CD14-positive monocyte (primary cell): ENCODE data around the gene TMEM222. TPM values are rescaled to one million over a fixed set of nuclear protein-coding genes. Genes with fewer than 3 reads are reported as not detected.
A peak's percentile ranks its signal among the peaks of the same experiment; 100 is the strongest.

Source experiments
- DNase-seq, 3 donors: peaks; one replicate each; pipeline ENCODE4 v3.0.0-alpha.2; 2011 to 2022
- H2AFZ ChIP-seq: 2 replicates; pipeline ENCODE4 v1.6.0; 2012; ENCODE audit warnings: mild to moderate bottlenecking, low read depth, low read length, inconsistent platforms; ENCODE audit not compliant: insufficient read depth, poor library complexity, severe bottlenecking
- H3K27ac ChIP-seq, 2 donors: 1 replicate in 1 of 2; 2 replicates in 1 of 2; pipeline ENCODE4 v1.5.1; 2012 to 2013; ENCODE audit warnings: low read length in 2 of 2, control low read depth in 1 of 2, inconsistent platforms in 1 of 2, low read depth in 1 of 2, mild to moderate bottlenecking in 1 of 2
- H3K27me3 ChIP-seq, 2 donors: one replicate each; pipeline versions ENCODE4 v1.6.0 to v1.6.1; 2011 to 2013; ENCODE audit warnings: low read length in 2 of 2; ENCODE audit not compliant: control insufficient read depth in 2 of 2, insufficient read depth in 2 of 2
- H3K36me3 ChIP-seq, 2 donors: replicated peaks in 1 of 2; 1 replicate in 1 of 2; 2 replicates in 1 of 2; pipeline versions ENCODE4 v1.5.1 to v1.6.1; 2012 to 2013; ENCODE audit warnings: low read length in 2 of 2, control low read depth in 1 of 2, inconsistent platforms in 1 of 2, mild to moderate bottlenecking in 1 of 2; ENCODE audit not compliant: insufficient read depth in 2 of 2, control insufficient read depth in 1 of 2
- H3K4me1 ChIP-seq, 2 donors: 1 replicate in 1 of 2; 2 replicates in 1 of 2; pipeline versions ENCODE4 v1.5.1 to v1.6.1; 2012 to 2013; ENCODE audit warnings: low read length in 2 of 2, control low read depth in 1 of 2, inconsistent platforms in 1 of 2, mild to moderate bottlenecking in 1 of 2, moderate library complexity in 1 of 2; ENCODE audit not compliant: insufficient read depth in 2 of 2, control insufficient read depth in 1 of 2
- H3K4me2 ChIP-seq: replicated peaks from 2 replicates; pipeline ENCODE3; 2012; ENCODE audit warnings: low read length, moderate library complexity, mild to moderate bottlenecking; ENCODE audit not compliant: poor library complexity, severe bottlenecking; ENCODE audit errors: extremely low read depth
- H3K4me3 ChIP-seq, 3 experiments: fragments of 200-600 bp in 1 of 3; sonication (generic) in 1 of 3; replicated peaks in 1 of 3; 1 replicate in 2 of 3; 2 replicates in 1 of 3; pipeline ENCODE4 v1.5.1; 2011 to 2013; ENCODE audit warnings: low read length in 3 of 3, mild to moderate bottlenecking in 3 of 3, control low read depth in 2 of 3, low read depth in 2 of 3, inconsistent platforms in 1 of 3, moderate library complexity in 1 of 3
- H3K79me2 ChIP-seq: 2 replicates; pipeline ENCODE4 v1.6.0; 2012; ENCODE audit warnings: mild to moderate bottlenecking, control low read depth, inconsistent platforms, low read length, moderate library complexity; ENCODE audit not compliant: insufficient read depth
- H3K9ac ChIP-seq: 2 replicates; pipeline ENCODE4 v1.6.0; 2017; ENCODE audit warnings: low read length, mild to moderate bottlenecking; ENCODE audit not compliant: insufficient read depth, poor library complexity, severe bottlenecking
- H3K9me3 ChIP-seq, 2 donors: replicated peaks in 1 of 2; 1 replicate in 1 of 2; 2 replicates in 1 of 2; pipeline versions ENCODE4 v1.5.1 to v1.6.1; 2012 to 2013; ENCODE audit warnings: low read length in 2 of 2, control low read depth in 1 of 2; ENCODE audit not compliant: control insufficient read depth in 1 of 2, insufficient read depth in 1 of 2
- H4K20me1 ChIP-seq: 2 replicates; pipeline ENCODE4 v1.6.0; 2012; ENCODE audit warnings: mild to moderate bottlenecking, low read length, control low read depth, moderate library complexity; ENCODE audit not compliant: insufficient read depth
- H3K27ac Mint-ChIP-seq, 7 donors: one replicate each; pipeline ENCODE4 v1.8.0; 2020; ENCODE audit warnings: mild to moderate bottlenecking in 7 of 7, mixed read lengths in 7 of 7, moderate library complexity in 6 of 7, inconsistent platforms in 2 of 7
- H3K27me3 Mint-ChIP-seq, 3 donors: one replicate each; pipeline ENCODE4 v1.8.0; 2021 to 2022; ENCODE audit warnings: low read depth in 3 of 3, mild to moderate bottlenecking in 3 of 3, mixed read lengths in 3 of 3, moderate library complexity in 3 of 3, inconsistent platforms in 1 of 3
- H3K36me3 Mint-ChIP-seq, 2 donors: one replicate each; pipeline ENCODE4 v1.8.0; 2020; ENCODE audit warnings: mixed read lengths in 2 of 2, inconsistent platforms in 1 of 2, mild to moderate bottlenecking in 1 of 2
- H3K4me1 Mint-ChIP-seq: one replicate; pipeline ENCODE4 v1.8.0; 2020; ENCODE audit warnings: mild to moderate bottlenecking, mixed read lengths
- H3K4me3 Mint-ChIP-seq, 2 donors: one replicate each; pipeline ENCODE4 v1.8.0; 2020; ENCODE audit warnings: mild to moderate bottlenecking in 2 of 2, mixed read lengths in 2 of 2, moderate library complexity in 1 of 2
- H3K9me3 Mint-ChIP-seq, 7 donors: one replicate each; pipeline ENCODE4 v1.8.0; 2020 to 2022; ENCODE audit warnings: mixed read lengths in 7 of 7, mild to moderate bottlenecking in 6 of 7, moderate library complexity in 6 of 7, inconsistent platforms in 2 of 7
- WGBS: methylation state at CpG from one replicate; pipeline ENCODE4 v1.1.5; 2013; ENCODE audit warnings: missing lambda C conversion rate; ENCODE audit not compliant: insufficient coverage; 5-methylcytosine and 5-hydroxymethylcytosine counted together
- intact Hi-C, 2 donors: fragments of 100-400 bp; cut with micrococcal nuclease; formaldehyde crosslinking; loops; one replicate each; pipeline versions ENCODE4 v1.15.0 to v1.15.1; 2023
- polyA plus RNA-seq, 3 donors: library from polyadenylated mRNA; depleted of rRNA in 1 of 3; unstranded in 2 of 3; stranded (reverse) in 1 of 3; fragments of 300-500 nt in 2 of 3; fragments of >200 nt in 1 of 3; fragmentation: Illumina TruSeq in 2 of 3; gene quantifications; 1 replicate in 2 of 3; 2 replicates in 1 of 3; pipeline ENCODE4 v1.2.3, GENCODE V29; 2012 to 2021
- TF ChIP-seq, protein P1 (sequence below): fragments of 200-600 bp; IDR thresholded peaks from one replicate; pipeline ENCODE4 v1.8.0; 2022; ENCODE audit warnings: antibody characterized with exemption, mild to moderate bottlenecking

Gene TMEM222
- polyA plus RNA-seq, 3 donors = 23.2 to 29.0 (median 24.6) TPM

- Mint-ChIP-seq H3K27me3 (peaks cover 1 to 11% (median 4%) of the 10 kb centered on the region in 3 donors), H3K27ac (no peak overlapping the region), H3K4me3 (peak overlapping the region; percentile 42 to 64), H3K36me3 (peaks cover 28 to 68% of the 10 kb centered on the region in 2 donors), H3K9me3 (peaks cover 0 to 2% (median 0%) of the 10 kb centered on the region in 7 donors), H3K4me1 (peaks cover 14% of the 10 kb centered on the region)
- peaks cover 4% of the 10 kb centered on the region for H4K20me1 ChIP-seq
- 77% methylated on average over 72 of the region's 84 CpGs for WGBS
- peaks cover 0 to 2% of the 10 kb centered on the region in 2 donors for H3K27me3 ChIP-seq
- intact Hi-C loops = no loop called here
- TF ChIP-seq, protein P1, sequence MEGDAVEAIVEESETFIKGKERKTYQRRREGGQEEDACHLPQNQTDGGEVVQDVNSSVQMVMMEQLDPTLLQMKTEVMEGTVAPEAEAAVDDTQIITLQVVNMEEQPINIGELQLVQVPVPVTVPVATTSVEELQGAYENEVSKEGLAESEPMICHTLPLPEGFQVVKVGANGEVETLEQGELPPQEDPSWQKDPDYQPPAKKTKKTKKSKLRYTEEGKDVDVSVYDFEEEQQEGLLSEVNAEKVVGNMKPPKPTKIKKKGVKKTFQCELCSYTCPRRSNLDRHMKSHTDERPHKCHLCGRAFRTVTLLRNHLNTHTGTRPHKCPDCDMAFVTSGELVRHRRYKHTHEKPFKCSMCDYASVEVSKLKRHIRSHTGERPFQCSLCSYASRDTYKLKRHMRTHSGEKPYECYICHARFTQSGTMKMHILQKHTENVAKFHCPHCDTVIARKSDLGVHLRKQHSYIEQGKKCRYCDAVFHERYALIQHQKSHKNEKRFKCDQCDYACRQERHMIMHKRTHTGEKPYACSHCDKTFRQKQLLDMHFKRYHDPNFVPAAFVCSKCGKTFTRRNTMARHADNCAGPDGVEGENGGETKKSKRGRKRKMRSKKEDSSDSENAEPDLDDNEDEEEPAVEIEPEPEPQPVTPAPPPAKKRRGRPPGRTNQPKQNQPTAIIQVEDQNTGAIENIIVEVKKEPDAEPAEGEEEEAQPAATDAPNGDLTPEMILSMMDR = no peak
- H3K4me3 ChIP-seq = peak overlapping the region in 2 of 3 experiments; percentile 18 to 66
- no peak overlapping the region for H3K27ac ChIP-seq
- no peak for DNase-seq
- no peak overlapping the region for H3K9ac ChIP-seq
- H3K4me2 ChIP-seq = peak overlapping the region; percentile 70
- peaks cover 6 to 17% of the 10 kb centered on the region in 2 donors for H3K4me1 ChIP-seq
- no peaks in the 10 kb centered on the region for H3K9me3 ChIP-seq
- H2AFZ ChIP-seq = peak overlapping the region; percentile 77
- H3K36me3 ChIP-seq = peaks cover 35 to 56% of the 10 kb centered on the region in 2 donors
- H3K79me2 ChIP-seq = peaks cover 9% of the 10 kb centered on the region
Measured at GRCh38 chr1:27349784-27350662, 28.1 kb downstream of the TMEM222 start.

DNA sequence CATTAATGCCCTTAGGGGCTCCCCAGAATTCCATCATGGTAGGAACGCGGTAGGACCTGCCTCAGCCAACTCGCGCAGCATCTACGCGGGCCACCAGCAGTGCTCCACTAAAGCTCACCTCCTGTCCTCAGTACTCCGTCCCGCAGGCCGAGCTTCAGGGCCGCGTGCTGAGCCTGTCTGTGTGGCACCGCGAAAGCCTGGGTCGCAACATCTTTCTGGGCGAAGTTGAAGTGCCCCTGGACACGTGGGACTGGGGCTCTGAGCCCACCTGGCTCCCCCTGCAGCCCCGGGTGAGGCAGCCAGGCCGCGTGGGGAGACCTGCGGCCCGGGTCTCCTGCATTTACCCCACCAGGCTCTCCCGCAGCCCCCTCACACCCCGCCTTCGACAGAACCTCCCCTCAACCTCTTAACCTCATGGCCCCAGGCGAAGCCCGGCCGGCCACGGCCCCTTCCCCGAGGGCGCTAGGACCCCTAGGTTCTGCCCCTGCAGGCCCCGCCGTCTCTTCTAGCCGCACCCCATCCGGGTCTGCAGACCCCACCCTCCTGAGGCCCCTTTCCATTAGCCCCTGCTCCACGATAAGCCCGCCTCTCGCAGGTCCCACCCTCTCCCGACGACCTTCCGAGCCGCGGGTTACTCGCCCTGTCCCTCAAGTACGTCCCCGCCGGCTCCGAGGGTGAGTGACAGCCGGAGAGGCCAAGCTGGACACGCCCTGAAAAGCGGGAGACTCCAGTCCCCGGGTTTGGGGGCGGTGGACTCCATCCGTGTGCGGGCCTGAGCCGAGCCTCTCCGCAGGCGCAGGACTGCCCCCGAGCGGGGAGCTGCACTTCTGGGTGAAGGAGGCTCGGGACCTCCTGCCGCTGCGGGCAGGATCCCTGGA, 28.9 kb downstream of the TMEM222 start:
- H3K4me1 Mint-ChIP-seq = peaks cover 11% of the 10 kb centered on the region
- DNase-seq = no peak
- no peak overlapping the region for H3K27ac ChIP-seq
- H2AFZ ChIP-seq = no peak overlapping the region
- peak overlapping the region in 1 of 7 donors; percentile 20 for H3K27ac Mint-ChIP-seq
- peaks cover 1 to 11% (median 4%) of the 10 kb centered on the region in 3 donors for H3K27me3 Mint-ChIP-seq
- H3K4me1 ChIP-seq = peaks cover 6 to 17% of the 10 kb centered on the region in 2 donors
- TF ChIP-seq, protein P1 = no peak
- no peak overlapping the region for H3K4me3 ChIP-seq
- intact Hi-C loops = no loop called here
- H3K4me3 Mint-ChIP-seq = peak overlapping the region in 1 of 2 donors; percentile 47
- H3K9me3 Mint-ChIP-seq = peaks cover 0 to 2% (median 0%) of the 10 kb centered on the region in 7 donors
- peaks cover 31 to 68% of the 10 kb centered on the region in 2 donors for H3K36me3 Mint-ChIP-seq
- 96% methylated on average over 61 of the region's 62 CpGs for WGBS
- no peak overlapping the region for H3K4me2 ChIP-seq
- peaks cover 0 to 2% of the 10 kb centered on the region in 2 donors for H3K27me3 ChIP-seq
- no peaks in the 10 kb centered on the region for H3K9me3 ChIP-seq
- H3K9ac ChIP-seq = no peak overlapping the region
- peaks cover 5% of the 10 kb centered on the region for H3K79me2 ChIP-seq
- peaks cover 40 to 56% of the 10 kb centered on the region in 2 donors for H3K36me3 ChIP-seq
- H4K20me1 ChIP-seq = peaks cover 4% of the 10 kb centered on the region
